HEK293 (cell line): ENCODE data around the gene SFTPA1.
"Not testable (repeated sequence)": the region's sequence is repeated elsewhere in the genome, so short reads cannot be mapped to it uniquely, and the experiment has no call there.

Experiments used
- CTCF ChIA-PET: fragments of 350-600 bp; formaldehyde crosslinking; extraction: SDS; loops from one replicate; lab custom pipeline; 2021; ENCODE audit warnings: antibody characterized with exemption; lab: Yijun Ruan, JAX
- POLR2A ChIA-PET: fragments of 300-600 bp; formaldehyde crosslinking; extraction: SDS; loops from one replicate; lab custom pipeline; 2020; ENCODE audit warnings: antibody characterized with exemption, inconsistent platforms; lab: Yijun Ruan, JAX
- H3K27ac ChIP-seq: fragments of 200-500 bp; sonication (Bioruptor generic); 2 replicates; pipeline ENCODE4 v1.5.1; 2014; ENCODE audit warnings: low read depth, low read length, control low read depth, inconsistent platforms; ENCODE audit errors: extremely low read depth
- H3K36me3 ChIP-seq, 2 experiments: fragments of 200-500 bp in 1 of 2; sonication (Bioruptor generic) in 1 of 2; 1 replicate in 1 of 2; 2 replicates in 1 of 2; pipeline ENCODE4 v1.5.1; 2014 to 2017; ENCODE audit warnings: inconsistent platforms in 2 of 2, low read length in 2 of 2; ENCODE audit not compliant: control insufficient read depth in 2 of 2, insufficient read depth in 1 of 2
- H3K4me1 ChIP-seq: fragments of 200-500 bp; sonication (Bioruptor generic); 2 replicates; pipeline ENCODE4 v1.5.1; 2014; ENCODE audit warnings: mild to moderate bottlenecking, low read length, inconsistent platforms; ENCODE audit not compliant: control insufficient read depth, insufficient read depth
- H3K4me3 ChIP-seq: 2 replicates; pipeline ENCODE4 v1.5.1; 2011; ENCODE audit warnings: low read depth, mild to moderate bottlenecking, control low read depth, low read length, moderate library complexity
- H3K9me3 ChIP-seq: fragments of 200-500 bp; sonication (Bioruptor generic); 2 replicates; pipeline ENCODE4 v1.5.1; 2014; ENCODE audit warnings: low read depth, low read length, inconsistent platforms; ENCODE audit not compliant: control insufficient read depth, insufficient read depth
- PBX3 ChIP-seq: sonication (generic); formaldehyde crosslinking; IDR thresholded peaks from 2 replicates; pipeline ENCODE4 v1.8.1; 2022; ENCODE audit warnings: mild to moderate bottlenecking, moderate library complexity, missing genetic modification reagents
- REST ChIP-seq: fragments of 450-650 bp; formaldehyde crosslinking; IDR thresholded peaks from 2 replicates; pipeline ENCODE4 v1.5.1; 2016; ENCODE audit warnings: missing biosample characterization, missing genetic modification characterization
- ZBTB1 ChIP-seq: fragments of 450-650 bp; formaldehyde crosslinking; IDR thresholded peaks from 2 replicates; pipeline ENCODE4 v1.5.1; 2016; ENCODE audit warnings: missing biosample characterization, missing genetic modification characterization
- ZBTB8A ChIP-seq: fragments of 450-650 bp; formaldehyde crosslinking; IDR thresholded peaks from 2 replicates; pipeline ENCODE4 v1.5.1; 2016; ENCODE audit warnings: missing biosample characterization, missing genetic modification characterization
- ZNF146 ChIP-seq: fragments of 450-650 bp; formaldehyde crosslinking; IDR thresholded peaks from 2 replicates; pipeline ENCODE4 v1.5.1; 2016; ENCODE audit warnings: missing biosample characterization, missing genetic modification characterization
- ZNF2 ChIP-seq: fragments of 450-650 bp; formaldehyde crosslinking; IDR thresholded peaks from 2 replicates; pipeline ENCODE4 v1.5.1; 2016; ENCODE audit warnings: missing biosample characterization, missing genetic modification characterization
- ZNF202 ChIP-seq: fragments of 450-650 bp; formaldehyde crosslinking; IDR thresholded peaks from 2 replicates; pipeline ENCODE4 v1.5.1; 2016; ENCODE audit warnings: missing biosample characterization, missing genetic modification characterization, borderline replicate concordance
- ZNF350 ChIP-seq: fragments of 450-650 bp; formaldehyde crosslinking; IDR thresholded peaks from 2 replicates; pipeline ENCODE4 v1.5.0; 2017; ENCODE audit warnings: missing biosample characterization, mild to moderate bottlenecking, missing genetic modification characterization
- ZNF513 ChIP-seq: fragments of 450-650 bp; IDR thresholded peaks from 2 replicates; pipeline ENCODE4 v1.5.1; 2018; ENCODE audit warnings: missing biosample characterization, missing genetic modification characterization
- ZNF585B ChIP-seq: fragments of 450-650 bp; formaldehyde crosslinking; IDR thresholded peaks from 2 replicates; pipeline ENCODE4 v1.5.1; 2016; ENCODE audit warnings: missing biosample characterization, missing genetic modification characterization
- ZNF670 ChIP-seq: fragments of 450-650 bp; formaldehyde crosslinking; IDR thresholded peaks from 2 replicates; pipeline ENCODE4 v1.5.1; 2016; ENCODE audit warnings: missing biosample characterization, missing genetic modification characterization, low read depth
- ZNF791 ChIP-seq: fragments of 450-650 bp; formaldehyde crosslinking; IDR thresholded peaks from 2 replicates; pipeline ENCODE4 v1.5.1; 2016; ENCODE audit warnings: missing biosample characterization, missing genetic modification characterization
- TF ChIP-seq, protein P1 (sequence below): fragments of 450-650 bp; formaldehyde crosslinking; IDR thresholded peaks from 2 replicates; pipeline ENCODE4 v1.5.1; 2016; ENCODE audit warnings: missing biosample characterization, missing genetic modification characterization
- TF ChIP-seq, protein P2 (sequence below): fragments of 450-650 bp; formaldehyde crosslinking; optimal IDR thresholded peaks from 2 replicates; pipeline ENCODE3; 2016; ENCODE audit warnings: missing biosample characterization, mild to moderate bottlenecking, missing genetic modification characterization

The SFTPA1 gene

GRCh38 chr10:79582096-79582495 is 28.6 kb upstream of the SFTPA1 start (continued):
- TF ChIP-seq, protein P1, sequence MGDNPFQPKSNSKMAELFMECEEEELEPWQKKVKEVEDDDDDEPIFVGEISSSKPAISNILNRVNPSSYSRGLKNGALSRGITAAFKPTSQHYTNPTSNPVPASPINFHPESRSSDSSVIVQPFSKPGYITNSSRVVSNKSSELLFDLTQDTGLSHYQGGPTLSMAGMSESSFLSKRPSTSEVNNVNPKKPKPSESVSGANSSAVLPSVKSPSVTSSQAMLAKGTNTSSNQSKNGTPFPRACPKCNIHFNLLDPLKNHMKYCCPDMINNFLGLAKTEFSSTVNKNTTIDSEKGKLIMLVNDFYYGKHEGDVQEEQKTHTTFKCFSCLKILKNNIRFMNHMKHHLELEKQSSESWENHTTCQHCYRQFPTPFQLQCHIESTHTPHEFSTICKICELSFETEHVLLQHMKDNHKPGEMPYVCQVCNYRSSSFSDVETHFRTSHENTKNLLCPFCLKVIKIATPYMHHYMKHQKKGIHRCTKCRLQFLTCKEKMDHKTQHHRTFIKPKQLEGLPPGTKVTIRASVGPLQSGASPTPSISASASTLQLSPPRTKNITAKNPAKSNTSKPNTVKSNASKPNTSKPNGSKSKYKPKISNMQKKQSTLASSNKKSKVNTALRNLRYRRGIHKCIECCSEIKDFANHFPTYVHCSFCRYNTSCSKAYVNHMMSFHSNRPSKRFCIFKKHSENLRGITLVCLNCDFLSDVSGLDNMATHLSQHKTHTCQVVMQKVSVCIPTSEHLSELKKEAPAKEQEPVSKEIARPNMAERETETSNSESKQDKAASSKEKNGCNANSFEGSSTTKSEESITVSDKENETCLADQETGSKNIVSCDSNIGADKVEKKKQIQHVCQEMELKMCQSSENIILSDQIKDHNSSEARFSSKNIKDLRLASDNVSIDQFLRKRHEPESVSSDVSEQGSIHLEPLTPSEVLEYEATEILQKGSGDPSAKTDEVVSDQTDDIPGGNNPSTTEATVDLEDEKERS (tag by site-specific recombination): no peak

GRCh38 chr10:79582954-79583353 is 27.8 kb upstream of the SFTPA1 start:
- H3K27ac ChIP-seq, H3K9me3 ChIP-seq, H3K4me3 ChIP-seq, H3K36me3 ChIP-seq, H3K4me1 ChIP-seq, POLR2A ChIA-PET, CTCF ChIA-PET: not testable (repeated sequence)

GRCh38 chr10:79583488-79584024 is 27.2 kb upstream of the SFTPA1 start:
- ChIA-PET CTCF (no interaction called here), POLR2A (no interaction called here)
- H3K36me3 ChIP-seq: no peaks in the 10 kb centered on the region
- H3K4me1 ChIP-seq: no peaks in the 10 kb centered on the region
- H3K27ac ChIP-seq: no peak overlapping the region
- TF ChIP-seq ZNF202 (tag by site-specific recombination) (no peak), PBX3 (CRISPR knock-in tag) (no peak), ZNF513 (tag by site-specific recombination) (no peak), ZNF146 (no peak), ZBTB1 (tag by site-specific recombination) (no peak), ZNF585B (tag by site-specific recombination) (no peak), ZNF791 (tag by site-specific recombination) (no peak)
- no peak overlapping the region for H3K4me3 ChIP-seq
- H3K9me3 ChIP-seq: no peaks in the 10 kb centered on the region

GRCh38 chr10:79585870-79586527 is 24.7 kb upstream of the SFTPA1 start:
- Histone ChIP-seq H3K27ac (no peak overlapping the region), H3K36me3 (no peaks in the 10 kb centered on the region), H3K4me1 (no peaks in the 10 kb centered on the region), H3K4me3 (no peak overlapping the region), H3K9me3 (no peaks in the 10 kb centered on the region)
- ChIA-PET POLR2A (no interaction called here), CTCF (interaction anchor here (0.6 kb wide), 1 partner anchor 204 kb away, joined by 3 read pairs; no protein-coding TSS in a partner anchor)
- TF ChIP-seq ZNF350 (no peak), REST (tag by site-specific recombination) (no peak), ZNF2 (tag by site-specific recombination) (no peak), ZBTB8A (no peak), ZNF670 (tag by site-specific recombination) (no peak)
- TF ChIP-seq, protein P2, sequence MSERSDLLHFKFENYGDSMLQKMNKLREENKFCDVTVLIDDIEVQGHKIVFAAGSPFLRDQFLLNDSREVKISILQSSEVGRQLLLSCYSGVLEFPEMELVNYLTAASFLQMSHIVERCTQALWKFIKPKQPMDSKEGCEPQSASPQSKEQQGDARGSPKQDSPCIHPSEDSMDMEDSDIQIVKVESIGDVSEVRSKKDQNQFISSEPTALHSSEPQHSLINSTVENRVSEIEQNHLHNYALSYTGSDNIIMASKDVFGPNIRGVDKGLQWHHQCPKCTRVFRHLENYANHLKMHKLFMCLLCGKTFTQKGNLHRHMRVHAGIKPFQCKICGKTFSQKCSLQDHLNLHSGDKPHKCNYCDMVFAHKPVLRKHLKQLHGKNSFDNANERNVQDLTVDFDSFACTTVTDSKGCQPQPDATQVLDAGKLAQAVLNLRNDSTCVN: no peak
